HFF-Myc (cell line): Measurements from ENCODE around the gene SLC6A14.

Experiments used
- DNase-seq: peaks from one replicate; pipeline ENCODE4 v3.0.0-alpha.2; 2011; ENCODE audit warnings: low read depth; ENCODE audit errors: extremely low read depth
- H3K4me3 ChIP-seq: replicated peaks from 2 replicates; pipeline ENCODE4 v1.5.1; 2011; ENCODE audit warnings: low read depth, mild to moderate bottlenecking, control low read depth, low read length
- TF ChIP-seq, protein P1 (sequence below): IDR thresholded peaks from 2 replicates; pipeline ENCODE4 v1.5.1; 2012; ENCODE audit warnings: mild to moderate bottlenecking, low read depth, low read length, control low read depth; ENCODE audit errors: missing control alignments

SLC6A14 gene

DNA sequence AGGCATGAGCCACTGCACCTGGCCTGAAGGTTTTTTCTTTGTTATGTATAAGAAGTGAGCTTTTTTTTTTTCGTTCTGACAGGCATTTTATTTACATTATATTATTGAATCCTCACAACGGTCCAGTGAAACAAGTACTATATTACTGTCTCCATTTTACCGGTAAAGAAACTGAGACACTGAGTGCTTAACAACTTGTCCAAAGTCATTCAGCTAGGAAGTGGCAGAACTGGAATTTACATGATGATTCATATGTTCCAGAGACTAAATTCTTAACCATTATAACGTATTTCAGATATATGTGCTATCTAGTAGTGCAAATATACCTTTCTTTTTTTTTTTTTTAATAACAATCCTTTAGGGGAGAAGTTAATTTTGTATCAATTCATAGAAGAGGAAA, 18.4 kb upstream of the SLC6A14 start:
- H3K4me3 ChIP-seq, result no peak overlapping the region
- DNase-seq, result no peak
- TF ChIP-seq, protein P1, sequence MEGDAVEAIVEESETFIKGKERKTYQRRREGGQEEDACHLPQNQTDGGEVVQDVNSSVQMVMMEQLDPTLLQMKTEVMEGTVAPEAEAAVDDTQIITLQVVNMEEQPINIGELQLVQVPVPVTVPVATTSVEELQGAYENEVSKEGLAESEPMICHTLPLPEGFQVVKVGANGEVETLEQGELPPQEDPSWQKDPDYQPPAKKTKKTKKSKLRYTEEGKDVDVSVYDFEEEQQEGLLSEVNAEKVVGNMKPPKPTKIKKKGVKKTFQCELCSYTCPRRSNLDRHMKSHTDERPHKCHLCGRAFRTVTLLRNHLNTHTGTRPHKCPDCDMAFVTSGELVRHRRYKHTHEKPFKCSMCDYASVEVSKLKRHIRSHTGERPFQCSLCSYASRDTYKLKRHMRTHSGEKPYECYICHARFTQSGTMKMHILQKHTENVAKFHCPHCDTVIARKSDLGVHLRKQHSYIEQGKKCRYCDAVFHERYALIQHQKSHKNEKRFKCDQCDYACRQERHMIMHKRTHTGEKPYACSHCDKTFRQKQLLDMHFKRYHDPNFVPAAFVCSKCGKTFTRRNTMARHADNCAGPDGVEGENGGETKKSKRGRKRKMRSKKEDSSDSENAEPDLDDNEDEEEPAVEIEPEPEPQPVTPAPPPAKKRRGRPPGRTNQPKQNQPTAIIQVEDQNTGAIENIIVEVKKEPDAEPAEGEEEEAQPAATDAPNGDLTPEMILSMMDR, result no peak

DNA sequence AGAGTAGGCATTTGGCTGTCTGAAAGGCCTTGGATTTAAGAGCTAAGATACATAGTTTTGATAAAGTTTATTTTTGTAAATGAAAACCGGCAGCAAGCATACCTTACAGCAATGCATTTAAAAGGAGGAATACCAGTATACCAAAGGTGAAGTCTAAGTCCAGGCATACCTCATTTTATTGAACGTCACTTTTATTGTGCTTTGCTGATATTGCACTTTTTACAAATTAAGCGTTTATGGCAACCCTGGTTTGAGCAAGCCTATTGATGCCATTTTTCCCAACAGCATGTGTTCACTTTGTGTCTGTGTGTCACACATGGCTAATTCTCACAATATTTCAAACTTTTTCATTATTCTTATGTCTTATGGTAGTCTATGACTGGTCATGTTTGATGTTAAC, 8.4 kb upstream of the SLC6A14 start:
- DNase-seq, result no peak
- no peak overlapping the region for H3K4me3 ChIP-seq
- TF ChIP-seq, protein P1, result no peak

DNA sequence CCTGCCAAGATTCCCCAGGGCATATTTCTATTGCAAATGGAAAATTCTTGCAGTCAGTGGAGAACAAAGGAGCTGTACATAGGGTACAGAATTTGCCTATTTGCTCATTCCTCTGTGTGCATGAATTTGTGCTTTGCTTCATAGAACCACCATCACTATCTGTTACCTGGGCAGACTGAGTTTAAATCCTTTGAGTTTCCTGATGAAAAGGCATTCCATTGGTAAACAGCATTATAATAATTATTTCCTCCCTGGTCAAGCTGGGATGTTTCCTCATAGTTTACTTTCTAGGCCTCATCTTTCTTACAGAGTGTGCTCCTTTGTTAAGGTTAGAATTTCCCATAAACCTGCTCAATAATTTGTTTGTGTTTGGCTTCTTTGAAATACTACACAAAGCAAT, 809 bp upstream of the SLC6A14 start:
- DNase-seq, result no peak
- TF ChIP-seq, protein P1, result no peak
- no peak overlapping the region for H3K4me3 ChIP-seq

DNA sequence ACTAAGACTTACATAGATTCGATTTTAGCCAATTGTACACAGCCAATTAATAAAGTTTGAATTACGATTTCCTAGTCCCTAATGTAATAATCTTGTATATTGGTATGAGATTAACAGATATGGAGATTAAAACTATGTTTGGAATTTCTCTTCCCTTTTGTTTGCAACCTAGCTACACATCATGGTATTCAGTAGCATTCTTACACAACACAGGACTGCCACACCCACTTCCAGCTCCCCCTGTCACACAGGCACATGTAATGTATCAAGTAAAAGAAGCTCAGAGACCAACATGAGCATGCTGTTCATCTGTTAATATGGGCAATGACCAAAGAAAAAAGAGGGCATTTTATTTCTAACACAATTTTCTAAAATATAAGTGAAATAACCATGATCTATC, 12.8 kb downstream of the SLC6A14 start:
- no peak for DNase-seq
- TF ChIP-seq, protein P1, result no peak
- H3K4me3 ChIP-seq, result no peak overlapping the region

DNA sequence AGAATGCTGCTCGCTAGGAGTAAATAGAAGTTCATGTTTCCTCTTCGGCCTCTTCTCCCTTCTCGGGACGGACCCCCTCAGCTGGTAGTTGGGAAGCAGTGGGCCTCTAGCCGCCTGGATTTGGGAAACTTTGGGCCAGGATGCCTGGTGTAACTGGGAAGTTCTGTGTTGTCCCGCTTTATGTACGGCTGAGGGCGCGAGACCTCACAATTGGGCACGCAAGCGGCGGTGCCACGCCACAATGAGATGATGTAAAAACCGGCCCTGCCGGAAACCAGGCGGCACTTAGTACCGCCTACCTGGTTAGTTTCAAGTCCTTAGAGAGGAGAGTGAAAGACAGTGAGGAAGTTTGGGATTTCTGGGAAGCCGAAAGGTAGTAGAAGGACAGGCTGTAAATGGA, 26.4 kb downstream of the SLC6A14 start, which contains the start of gene CT83:
CT83 (minus strand) TSS at position 155 of the 400 bp plus-strand sequence; CDS start at position 35, 120 bp downstream.
- TF ChIP-seq, protein P1, result no peak
- no peak for DNase-seq
- no peak within 1 kb of the TSS for H3K4me3 ChIP-seq

DNA sequence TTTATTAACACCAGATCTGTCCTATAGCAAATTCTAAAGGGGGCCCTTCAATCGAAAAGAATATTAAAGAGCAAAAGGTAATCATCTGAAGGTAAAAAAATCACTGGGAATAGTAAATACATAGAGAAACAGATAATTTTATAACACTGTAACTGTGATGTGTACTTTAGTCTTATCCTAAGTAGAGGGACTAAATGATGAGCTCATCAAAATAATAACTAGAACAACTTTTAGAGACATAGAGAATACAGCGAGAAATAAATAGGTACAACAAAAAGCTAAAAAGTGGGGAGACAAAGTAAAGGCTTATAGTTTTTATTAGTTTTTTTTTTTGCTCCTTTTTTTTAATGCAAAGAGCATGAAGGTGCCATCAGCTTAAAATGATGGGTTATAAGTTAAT, 43.7 kb downstream of the SLC6A14 start:
- no peak for DNase-seq
- H3K4me3 ChIP-seq, result no peak overlapping the region
- TF ChIP-seq, protein P1, result no peak

DNA sequence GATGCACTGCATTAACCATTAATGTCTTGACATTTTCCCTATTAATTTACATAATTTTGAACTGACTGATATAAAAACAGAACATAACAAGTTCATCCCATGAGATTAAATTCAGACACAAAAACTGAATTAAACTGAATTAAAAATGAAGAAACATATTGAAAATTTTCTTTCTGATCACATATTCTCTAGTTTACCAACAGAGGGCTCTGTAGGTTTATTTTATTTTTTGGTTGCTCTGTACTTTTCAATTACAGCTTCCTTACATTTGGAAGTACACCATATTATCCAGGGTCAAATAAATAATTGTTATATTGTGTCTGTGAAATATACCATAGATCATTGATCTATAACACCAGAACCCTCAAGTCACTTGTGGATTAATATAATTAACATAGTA, 53.7 kb downstream of the SLC6A14 start:
- H3K4me3 ChIP-seq, result no peak overlapping the region
- DNase-seq, result no peak
- TF ChIP-seq, protein P1, result no peak
